ENCODE results near the gene MAFF. TPM values are rescaled to one million over a fixed set of nuclear protein-coding genes. Genes with fewer than 3 reads are reported as not detected.
"Not testable (repeated sequence)": the region's sequence is repeated elsewhere in the genome, so short reads cannot be mapped to it uniquely, and the experiment has no call there.

MAFF gene
- total RNA-seq, 2 donors from 2014 or later: 4.7 to 5.5 TPM

DNA sequence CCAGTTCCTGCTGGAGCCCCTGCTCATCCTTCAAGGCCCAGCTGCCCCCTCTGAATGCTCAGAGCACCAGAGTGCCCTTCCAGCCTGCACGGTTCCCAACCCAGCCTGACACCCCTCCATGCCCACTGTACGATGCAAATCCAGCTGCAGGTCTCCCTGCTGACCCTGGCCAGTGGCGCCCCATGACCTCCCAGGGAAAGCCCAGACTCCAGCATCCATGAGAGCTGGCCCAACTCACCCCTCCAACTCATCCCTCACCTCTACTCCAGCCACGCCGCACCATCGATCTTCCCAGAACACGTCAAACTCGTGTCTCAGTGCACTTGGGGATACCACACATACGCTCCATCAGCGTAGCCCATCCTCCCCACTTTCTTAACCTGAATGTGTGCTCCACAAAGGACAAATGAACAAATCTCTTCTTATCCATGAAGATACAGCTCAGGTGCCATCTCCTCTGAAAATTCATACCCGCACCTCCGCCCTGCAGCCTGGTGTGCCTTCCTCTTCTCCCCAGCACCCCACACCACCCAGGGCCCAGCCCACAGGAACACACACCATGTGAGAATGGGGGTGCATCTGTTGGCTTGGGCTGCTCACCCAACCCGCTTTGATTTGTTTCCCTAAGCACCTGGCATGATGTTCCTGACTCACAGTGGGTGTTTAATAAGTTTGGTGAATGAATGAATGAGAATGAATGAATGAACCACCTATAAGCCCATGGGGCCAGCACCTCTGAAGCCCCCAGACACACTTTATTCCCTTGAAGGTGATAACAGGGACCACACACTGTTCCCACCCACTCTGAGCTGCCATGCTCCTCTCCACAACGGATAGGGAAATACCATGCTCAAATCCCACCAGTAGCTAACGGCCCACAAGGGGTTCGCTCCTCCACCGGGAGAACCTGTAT is 26.3 kb upstream of the MAFF start:
- Mint-ChIP-seq H3K9me3 (no peaks in the 10 kb centered on the region), H3K4me1 (peaks cover 21% of the 10 kb centered on the region), H3K27me3 (ENCODE audit: insufficient read depth) (no peaks in the 10 kb centered on the region), H3K36me3 (ENCODE audit: low read depth) (peaks cover 6% of the 10 kb centered on the region), H3K27ac (no peak overlapping the region), H3K4me3 (no peak overlapping the region)
- TF ChIP-seq, protein P1, sequence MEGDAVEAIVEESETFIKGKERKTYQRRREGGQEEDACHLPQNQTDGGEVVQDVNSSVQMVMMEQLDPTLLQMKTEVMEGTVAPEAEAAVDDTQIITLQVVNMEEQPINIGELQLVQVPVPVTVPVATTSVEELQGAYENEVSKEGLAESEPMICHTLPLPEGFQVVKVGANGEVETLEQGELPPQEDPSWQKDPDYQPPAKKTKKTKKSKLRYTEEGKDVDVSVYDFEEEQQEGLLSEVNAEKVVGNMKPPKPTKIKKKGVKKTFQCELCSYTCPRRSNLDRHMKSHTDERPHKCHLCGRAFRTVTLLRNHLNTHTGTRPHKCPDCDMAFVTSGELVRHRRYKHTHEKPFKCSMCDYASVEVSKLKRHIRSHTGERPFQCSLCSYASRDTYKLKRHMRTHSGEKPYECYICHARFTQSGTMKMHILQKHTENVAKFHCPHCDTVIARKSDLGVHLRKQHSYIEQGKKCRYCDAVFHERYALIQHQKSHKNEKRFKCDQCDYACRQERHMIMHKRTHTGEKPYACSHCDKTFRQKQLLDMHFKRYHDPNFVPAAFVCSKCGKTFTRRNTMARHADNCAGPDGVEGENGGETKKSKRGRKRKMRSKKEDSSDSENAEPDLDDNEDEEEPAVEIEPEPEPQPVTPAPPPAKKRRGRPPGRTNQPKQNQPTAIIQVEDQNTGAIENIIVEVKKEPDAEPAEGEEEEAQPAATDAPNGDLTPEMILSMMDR (conservative IDR thresholded peaks at IDR 0.05): no peak
- peaks cover 2% of the 10 kb centered on the region for H3K4me1 ChIP-seq (ENCODE audit: control insufficient read depth, insufficient read depth, low read length)
- H3K9me3 ChIP-seq (ENCODE audit: control insufficient read depth, low read length): no peaks in the 10 kb centered on the region
- H3K36me3 ChIP-seq (ENCODE audit: control insufficient read depth, insufficient read depth, low read length): no peaks in the 10 kb centered on the region
- no peaks in the 10 kb centered on the region for H3K27me3 ChIP-seq (ENCODE audit: control insufficient read depth, insufficient read depth, low read length, poor library complexity, severe bottlenecking)
- WGBS, 2 experiments (ENCODE audit: insufficient coverage in 1 of 2, insufficient read length in 1 of 2): 96 to 97% methylated on average over 12 to 17 of the region's 17 CpGs
- no peak overlapping the region for H3K9ac ChIP-seq (ENCODE audit: extremely low read depth, low read length, poor library complexity, severe bottlenecking)
- H3K4me3 ChIP-seq (ENCODE audit: low read length): no peak overlapping the region
- no peak overlapping the region for H3K27ac ChIP-seq (ENCODE audit: low read depth, low read length)
- no peak for DNase-seq

DNA sequence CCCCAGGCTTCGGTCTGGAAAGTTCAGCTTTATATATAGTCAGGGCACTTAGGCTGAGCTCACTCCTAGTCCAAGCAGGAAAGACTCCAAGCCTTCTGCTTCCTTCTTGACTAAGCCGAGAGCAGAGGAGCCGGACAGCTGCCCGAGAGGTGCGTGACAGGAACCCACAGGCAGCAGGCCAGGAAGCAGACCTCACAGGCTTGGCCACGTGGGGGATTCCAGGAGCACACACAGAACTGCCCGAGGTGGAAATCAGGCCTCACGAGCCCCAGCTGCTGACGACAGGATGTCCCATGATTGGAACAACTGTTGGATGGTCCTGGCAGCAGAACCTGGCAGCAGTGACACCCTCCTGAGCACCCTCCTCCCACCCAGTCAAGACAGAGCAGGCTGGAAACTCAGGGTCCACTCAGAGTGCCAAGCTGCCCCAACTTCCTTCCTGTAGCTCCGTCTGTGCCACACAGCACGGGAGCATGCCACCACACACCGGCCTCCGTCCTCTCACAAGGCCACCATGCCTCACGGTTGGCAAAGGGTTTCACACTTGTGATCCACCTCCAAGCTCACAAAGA is 25.5 kb upstream of the MAFF start:
- peaks cover 6% of the 10 kb centered on the region for H3K36me3 Mint-ChIP-seq (ENCODE audit: low read depth)
- H3K9me3 ChIP-seq (ENCODE audit: control insufficient read depth, low read length): no peaks in the 10 kb centered on the region

DNA sequence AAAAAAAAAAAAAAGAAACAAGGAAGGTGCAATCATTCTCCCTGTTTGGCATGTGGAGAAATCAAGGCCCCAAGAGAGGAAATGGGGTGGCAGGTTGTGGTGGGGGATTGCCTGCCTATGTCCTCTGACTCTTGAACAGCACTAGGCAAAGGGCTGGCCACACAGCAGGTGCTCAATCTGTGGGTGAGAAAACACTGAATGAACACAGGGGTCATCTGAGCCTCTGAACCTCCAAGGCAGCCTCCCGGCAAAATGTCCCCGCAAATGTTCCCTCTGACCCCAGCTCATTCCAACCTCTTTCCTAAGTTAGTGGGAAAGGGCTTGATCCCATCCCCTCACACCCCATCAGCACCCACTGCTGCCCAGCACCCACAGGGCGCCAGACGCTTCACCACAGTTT is 24.8 kb upstream of the MAFF start:
- Mint-ChIP-seq H3K4me3 (no peak overlapping the region), H3K36me3 (ENCODE audit: low read depth) (peaks cover 6% of the 10 kb centered on the region), H3K9me3 (no peaks in the 10 kb centered on the region), H3K27ac (peak overlapping the region; percentile 61), H3K27me3 (ENCODE audit: insufficient read depth) (no peaks in the 10 kb centered on the region), H3K4me1 (peaks cover 31% of the 10 kb centered on the region)
- Histone ChIP-seq H3K4me3 (ENCODE audit: low read length) (no peak overlapping the region), H3K9me3 (ENCODE audit: control insufficient read depth, low read length) (no peaks in the 10 kb centered on the region), H3K27ac (ENCODE audit: low read depth, low read length) (no peak overlapping the region), H3K4me1 (ENCODE audit: control insufficient read depth, insufficient read depth, low read length) (peaks cover 7% of the 10 kb centered on the region), H3K27me3 (ENCODE audit: control insufficient read depth, insufficient read depth, low read length, poor library complexity, severe bottlenecking) (no peaks in the 10 kb centered on the region), H3K9ac (ENCODE audit: extremely low read depth, low read length, poor library complexity, severe bottlenecking) (no peak overlapping the region), H3K36me3 (ENCODE audit: control insufficient read depth, insufficient read depth, low read length) (no peaks in the 10 kb centered on the region)
- WGBS, 2 experiments (ENCODE audit: insufficient coverage in 1 of 2, insufficient read length in 1 of 2): 80 to 93% methylated on average over 1 to 4 of the region's 4 CpGs
- TF ChIP-seq, protein P1 (conservative IDR thresholded peaks at IDR 0.05): no peak
- no peak for DNase-seq

More for the DNA sequence above, 25.5 kb upstream of the MAFF start:
- H3K27ac ChIP-seq (ENCODE audit: low read depth, low read length): no peak overlapping the region
- H3K4me1 ChIP-seq (ENCODE audit: control insufficient read depth, insufficient read depth, low read length): peaks cover 6% of the 10 kb centered on the region
- H3K4me3 ChIP-seq (ENCODE audit: low read length): no peak overlapping the region
- TF ChIP-seq, protein P1 (conservative IDR thresholded peaks at IDR 0.05): no peak
- Mint-ChIP-seq H3K27me3 (ENCODE audit: insufficient read depth) (no peaks in the 10 kb centered on the region), H3K9me3 (no peaks in the 10 kb centered on the region), H3K4me3 (no peak overlapping the region), H3K4me1 (peaks cover 28% of the 10 kb centered on the region), H3K27ac (peak overlapping the region; percentile 30)
- H3K36me3 ChIP-seq (ENCODE audit: control insufficient read depth, insufficient read depth, low read length): no peaks in the 10 kb centered on the region
- H3K9ac ChIP-seq (ENCODE audit: extremely low read depth, low read length, poor library complexity, severe bottlenecking): no peak overlapping the region
- 88 to 90% methylated on average over 12 to 14 of the region's 14 CpGs for WGBS, 2 experiments (ENCODE audit: insufficient coverage in 1 of 2, insufficient read length in 1 of 2)
- no peak for DNase-seq
- no peaks in the 10 kb centered on the region for H3K27me3 ChIP-seq (ENCODE audit: control insufficient read depth, insufficient read depth, low read length, poor library complexity, severe bottlenecking)

DNA sequence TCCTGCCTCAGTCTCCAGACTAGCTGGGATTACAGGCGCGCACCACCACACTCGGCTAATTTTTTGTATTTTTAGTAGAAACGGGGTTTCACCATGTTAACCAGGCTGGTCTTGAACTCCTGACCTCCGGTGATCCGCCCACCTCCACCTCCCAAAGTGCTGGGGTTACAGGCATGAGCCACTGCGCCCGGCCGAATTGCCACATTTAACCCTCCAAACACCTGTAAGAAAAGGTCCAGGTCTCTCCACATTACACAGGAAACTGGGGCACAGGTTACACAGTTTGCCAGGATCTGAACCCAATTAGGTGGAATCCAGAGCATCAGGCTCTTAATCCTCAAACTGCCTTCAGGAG is 24.2 kb upstream of the MAFF start:
- H3K9me3 ChIP-seq (ENCODE audit: control insufficient read depth, low read length); H3K36me3 Mint-ChIP-seq (ENCODE audit: low read depth); H3K27me3 Mint-ChIP-seq (ENCODE audit: insufficient read depth); H3K4me3 ChIP-seq (ENCODE audit: low read length); H3K4me1 ChIP-seq (ENCODE audit: control insufficient read depth, insufficient read depth, low read length); H3K4me3 Mint-ChIP-seq; DNase-seq; H3K27me3 ChIP-seq (ENCODE audit: control insufficient read depth, insufficient read depth, low read length, poor library complexity, severe bottlenecking); H3K36me3 ChIP-seq (ENCODE audit: control insufficient read depth, insufficient read depth, low read length); H3K9me3 Mint-ChIP-seq; H3K9ac ChIP-seq (ENCODE audit: extremely low read depth, low read length, poor library complexity, severe bottlenecking): not testable (repeated sequence)
- H3K27ac Mint-ChIP-seq: peak overlapping the region; percentile 88
- H3K27ac ChIP-seq (ENCODE audit: low read depth, low read length): peak overlapping the region; percentile 65
- H3K4me1 Mint-ChIP-seq: peaks cover 32% of the 10 kb centered on the region
- 88 to 94% methylated on average over 9 of the region's 9 CpGs for WGBS, 2 experiments (ENCODE audit: insufficient coverage in 1 of 2, insufficient read length in 1 of 2)

Data from endodermal cell (in vitro differentiated cells).